Measurements from ENCODE around the gene ZNF92. TPM values are rescaled to one million over a fixed set of nuclear protein-coding genes. Genes with fewer than 3 reads are reported as not detected.
"Not testable (repeated sequence)": the region's sequence is repeated elsewhere in the genome, so short reads cannot be mapped to it uniquely, and the experiment has no call there.

Gene ZNF92
- total RNA-seq, 1 experiment from 2014 or later, result 4.1 TPM

DNA sequence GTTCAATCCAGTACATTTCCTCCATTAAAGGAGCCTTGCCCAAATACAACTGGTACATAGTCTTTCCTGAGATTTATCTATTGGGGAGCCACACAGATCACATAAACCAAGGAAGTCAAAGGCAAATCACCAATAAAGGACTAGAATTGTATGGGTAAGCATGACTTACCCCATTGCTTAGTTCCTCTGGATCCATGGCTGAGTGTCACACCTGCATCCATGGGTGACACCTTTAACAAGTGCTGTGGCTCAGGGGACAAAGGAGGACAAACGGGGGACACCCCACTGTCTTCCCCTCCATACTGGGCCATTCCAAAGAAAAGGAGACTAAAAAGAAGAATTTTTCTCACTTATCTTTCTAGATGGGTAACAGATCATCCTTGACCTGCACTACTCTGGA is 30.4 kb downstream of the ZNF92 start:
- no peaks in the 10 kb centered on the region for H3K4me1 ChIP-seq (replicated peaks; ENCODE audit: insufficient read depth)
- no peaks in the 10 kb centered on the region for H3K9me2 ChIP-seq (ENCODE audit: insufficient read depth)
- TF ChIP-seq EZH2 (IDR thresholded peaks at IDR 0.05; ENCODE audit: low read depth), result no peak
- TF ChIP-seq CTCF (conservative IDR thresholded peaks at IDR 0.05), result no peak
- H3K36me3 ChIP-seq (ENCODE audit: low read depth), result peaks cover 13% of the 10 kb centered on the region
- BruUV-seq (replicated peaks), result no TSS peak
- H3K9me3 ChIP-seq (ENCODE audit: insufficient read depth, low read depth), result peaks cover 10% of the 10 kb centered on the region
- DNase-seq, result no peak
- H3K27me3 ChIP-seq (ENCODE audit: insufficient read depth, low read depth), result no peaks in the 10 kb centered on the region
- no peak overlapping the region for H3K27ac ChIP-seq
- H4K20me1 ChIP-seq (ENCODE audit: insufficient read depth), result no peaks in the 10 kb centered on the region
- ChIA-PET POLR2A (ENCODE audit: unreplicated experiment) (no interaction called here), CTCF (no interaction called here)
- no peak overlapping the region for H3K4me2 ChIP-seq
- H3F3A ChIP-seq (ENCODE audit: insufficient read depth, low read depth), result no peaks in the 10 kb centered on the region
- H3K79me2 ChIP-seq (ENCODE audit: low read depth), result no peaks in the 10 kb centered on the region
- H2AFZ ChIP-seq, result no peak overlapping the region
- no peak overlapping the region for H3K4me3 ChIP-seq
- intact Hi-C loops (cut with micrococcal nuclease; ENCODE audit: unreplicated experiment), result no loop called here

DNA sequence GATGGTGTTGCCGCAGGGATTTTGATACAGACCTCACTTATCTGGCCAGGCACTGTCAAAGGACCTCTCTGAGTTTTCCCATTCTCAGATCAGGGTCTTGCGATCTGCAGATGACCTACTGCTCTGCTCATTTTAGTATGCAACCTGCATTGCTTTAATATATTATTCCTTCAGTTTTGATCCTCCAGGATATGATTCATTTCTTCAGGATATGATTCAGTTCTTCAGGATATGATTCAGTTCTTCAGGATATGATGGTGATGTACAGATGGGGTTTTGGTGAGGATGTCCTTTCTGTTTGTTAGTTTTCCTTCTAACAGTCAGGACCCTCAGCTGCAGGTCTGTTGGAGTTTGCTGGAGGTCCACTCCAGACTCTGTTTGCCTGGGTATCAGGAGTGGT is 33.1 kb downstream of the ZNF92 start:
- H3K27me3 ChIP-seq (ENCODE audit: insufficient read depth, low read depth); H3K27ac ChIP-seq; DNase-seq; H3K36me3 ChIP-seq (ENCODE audit: low read depth); H2AFZ ChIP-seq; BruUV-seq (replicated peaks); H3F3A ChIP-seq (ENCODE audit: insufficient read depth, low read depth); H3K4me3 ChIP-seq; POLR2A ChIA-PET (ENCODE audit: unreplicated experiment); H3K9me2 ChIP-seq (ENCODE audit: insufficient read depth); H3K79me2 ChIP-seq (ENCODE audit: low read depth); H3K4me1 ChIP-seq (replicated peaks; ENCODE audit: insufficient read depth); H4K20me1 ChIP-seq (ENCODE audit: insufficient read depth); CTCF ChIA-PET; H3K4me2 ChIP-seq; intact Hi-C loops (cut with micrococcal nuclease; ENCODE audit: unreplicated experiment): not testable (repeated sequence)
- H3K9me3 ChIP-seq (ENCODE audit: insufficient read depth, low read depth), result peaks cover 11% of the 10 kb centered on the region

- no peaks in the 10 kb centered on the region for H3K9me2 ChIP-seq (ENCODE audit: insufficient read depth)
- H3K9me3 ChIP-seq (ENCODE audit: insufficient read depth, low read depth), result peaks cover 8% of the 10 kb centered on the region
- no peaks in the 10 kb centered on the region for H3K27me3 ChIP-seq (ENCODE audit: insufficient read depth, low read depth)
- no peaks in the 10 kb centered on the region for H3K4me1 ChIP-seq (replicated peaks; ENCODE audit: insufficient read depth)
- no peak overlapping the region for H3K4me2 ChIP-seq
- POLR2A ChIA-PET (ENCODE audit: unreplicated experiment), result no interaction called here
- no peak overlapping the region for H3K4me3 ChIP-seq
- intact Hi-C loops (cut with micrococcal nuclease; ENCODE audit: unreplicated experiment), result no loop called here
- H3K36me3 ChIP-seq (ENCODE audit: low read depth), result no peaks in the 10 kb centered on the region
- TF ChIP-seq CTCF (conservative IDR thresholded peaks at IDR 0.05) (no peak), EZH2 (IDR thresholded peaks at IDR 0.05; ENCODE audit: low read depth) (no peak)
- CTCF ChIA-PET, result no interaction called here
- no peaks in the 10 kb centered on the region for H4K20me1 ChIP-seq (ENCODE audit: insufficient read depth)
- no peaks in the 10 kb centered on the region for H3F3A ChIP-seq (ENCODE audit: insufficient read depth, low read depth)
- no TSS peak for BruUV-seq (replicated peaks)
- H3K79me2 ChIP-seq (ENCODE audit: low read depth), result no peaks in the 10 kb centered on the region
- H3K27ac ChIP-seq, result no peak overlapping the region
- DNase-seq, result no peak
- H2AFZ ChIP-seq, result no peak overlapping the region
Measured at GRCh38 chr7:65409363-65409762, 35.7 kb downstream of the ZNF92 start.

GRCh38 chr7:65411249-65411648 is 37.6 kb downstream of the ZNF92 start:
- DNase-seq, result no peak
- POLR2A ChIA-PET (ENCODE audit: unreplicated experiment), result no interaction called here
- Histone ChIP-seq H3K36me3 (ENCODE audit: low read depth) (no peaks in the 10 kb centered on the region), H3K27ac (no peak overlapping the region), H4K20me1 (ENCODE audit: insufficient read depth) (no peaks in the 10 kb centered on the region), H3K4me2 (no peak overlapping the region), H3K27me3 (ENCODE audit: insufficient read depth, low read depth) (no peaks in the 10 kb centered on the region), H3K79me2 (ENCODE audit: low read depth) (no peaks in the 10 kb centered on the region), H3F3A (ENCODE audit: insufficient read depth, low read depth) (no peaks in the 10 kb centered on the region), H3K4me1 (replicated peaks; ENCODE audit: insufficient read depth) (no peaks in the 10 kb centered on the region), H3K9me3 (ENCODE audit: insufficient read depth, low read depth) (peaks cover 8% of the 10 kb centered on the region; the same call in 1 of the 2 replicates), H3K9me2 (ENCODE audit: insufficient read depth) (no peaks in the 10 kb centered on the region), H2AFZ (no peak overlapping the region), H3K4me3 (no peak overlapping the region)
- intact Hi-C loops (cut with micrococcal nuclease; ENCODE audit: unreplicated experiment), result no loop called here
- CTCF ChIA-PET, result no interaction called here
- BruUV-seq (replicated peaks), result no TSS peak
- TF ChIP-seq CTCF (conservative IDR thresholded peaks at IDR 0.05) (no peak), EZH2 (IDR thresholded peaks at IDR 0.05; ENCODE audit: low read depth) (no peak)

Data from PC-9 (cell line).